DMS 273 (cell line): ENCODE data around the gene TMEM54.
"Not testable (repeated sequence)": the region's sequence is repeated elsewhere in the genome, so short reads cannot be mapped to it uniquely, and the experiment has no call there.

Experiments used
- DNase-seq: peaks from one replicate; lab custom pipeline; 2025; ENCODE audit not compliant: unreplicated experiment; lab: John Stamatoyannopoulos, UW

Gene TMEM54

GRCh38 chr1:32919811-32920733 lies 18.9 kb upstream of the TMEM54 start:
- DNase-seq, result no peak

- peak; percentile 31 for DNase-seq
These were observed 17.0 kb upstream of the TMEM54 start for GRCh38 chr1:32918179-32918578.

- no peak for DNase-seq
These were observed 16.3 kb upstream of the TMEM54 start for GRCh38 chr1:32917521-32917920.

GRCh38 chr1:32915766-32916706 lies 14.8 kb upstream of the TMEM54 start:
- no peak for DNase-seq

- no peak for DNase-seq
These were observed 9.1 kb upstream of the TMEM54 start for GRCh38 chr1:32910319-32910718.

DNA sequence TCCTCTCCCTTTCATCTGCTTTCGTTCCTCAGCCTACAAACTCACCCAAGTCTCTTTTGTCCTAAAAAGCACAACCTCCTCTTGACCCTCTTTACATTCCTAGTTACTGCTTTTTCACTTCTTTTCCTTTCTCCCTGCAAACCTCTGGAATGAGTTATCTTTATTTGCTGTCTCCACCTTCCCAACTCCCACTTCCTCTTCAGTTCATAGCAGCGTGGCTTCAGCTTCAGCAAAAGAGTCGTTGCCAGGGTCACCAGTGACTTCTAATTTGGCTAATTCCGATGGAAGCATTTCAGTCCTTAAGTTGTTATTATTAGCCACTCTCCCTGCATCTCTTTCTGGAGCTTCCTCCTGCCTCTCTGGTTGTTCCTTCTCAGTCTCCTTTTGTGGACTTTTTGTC lies 6.2 kb upstream of the TMEM54 start:
- no peak for DNase-seq

DNA sequence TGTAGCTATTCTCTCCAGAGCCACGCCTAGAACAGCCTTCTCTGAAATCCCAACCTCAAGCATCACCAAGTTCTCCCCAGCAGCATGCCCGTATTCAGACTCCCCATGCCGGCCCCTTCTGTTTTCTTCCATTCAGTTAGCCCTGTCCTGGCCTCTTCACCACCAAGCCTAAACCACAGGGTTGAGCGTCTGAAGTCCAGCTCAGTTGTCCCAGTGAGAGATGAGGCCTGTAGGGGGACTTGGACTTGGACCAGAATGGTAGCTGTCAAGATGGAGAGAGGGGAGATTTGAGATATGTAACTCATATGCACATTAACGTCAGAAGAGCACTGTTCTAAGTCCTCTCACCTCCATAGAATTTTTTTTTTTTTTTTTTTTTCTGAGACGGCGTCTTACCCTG lies 5.5 kb upstream of the TMEM54 start:
- no peak for DNase-seq

DNA sequence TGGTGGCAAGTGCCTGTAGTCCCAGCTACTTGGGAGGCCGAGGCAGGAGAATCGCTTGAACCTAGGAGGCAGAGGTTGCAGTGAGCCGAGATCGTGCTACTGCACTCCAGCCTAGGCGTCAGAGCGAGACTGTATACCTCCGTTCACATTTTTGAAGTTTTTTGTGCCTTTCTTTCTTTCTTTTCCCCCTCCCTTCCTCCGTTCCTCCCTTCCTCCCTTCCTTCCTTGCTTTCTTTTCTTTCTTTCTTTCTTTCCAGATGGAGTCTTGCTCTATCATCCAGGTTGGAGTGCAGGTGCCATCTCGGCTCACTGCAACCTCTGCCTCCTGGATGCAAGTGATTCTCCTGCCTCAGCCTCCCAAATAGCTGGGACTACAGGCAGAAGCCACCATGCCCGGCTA lies 4.4 kb upstream of the TMEM54 start:
- DNase-seq, result not testable (repeated sequence)

- DNase-seq, result no peak
These were observed 3.6 kb upstream of the TMEM54 start for GRCh38 chr1:32904797-32905196.

DNA sequence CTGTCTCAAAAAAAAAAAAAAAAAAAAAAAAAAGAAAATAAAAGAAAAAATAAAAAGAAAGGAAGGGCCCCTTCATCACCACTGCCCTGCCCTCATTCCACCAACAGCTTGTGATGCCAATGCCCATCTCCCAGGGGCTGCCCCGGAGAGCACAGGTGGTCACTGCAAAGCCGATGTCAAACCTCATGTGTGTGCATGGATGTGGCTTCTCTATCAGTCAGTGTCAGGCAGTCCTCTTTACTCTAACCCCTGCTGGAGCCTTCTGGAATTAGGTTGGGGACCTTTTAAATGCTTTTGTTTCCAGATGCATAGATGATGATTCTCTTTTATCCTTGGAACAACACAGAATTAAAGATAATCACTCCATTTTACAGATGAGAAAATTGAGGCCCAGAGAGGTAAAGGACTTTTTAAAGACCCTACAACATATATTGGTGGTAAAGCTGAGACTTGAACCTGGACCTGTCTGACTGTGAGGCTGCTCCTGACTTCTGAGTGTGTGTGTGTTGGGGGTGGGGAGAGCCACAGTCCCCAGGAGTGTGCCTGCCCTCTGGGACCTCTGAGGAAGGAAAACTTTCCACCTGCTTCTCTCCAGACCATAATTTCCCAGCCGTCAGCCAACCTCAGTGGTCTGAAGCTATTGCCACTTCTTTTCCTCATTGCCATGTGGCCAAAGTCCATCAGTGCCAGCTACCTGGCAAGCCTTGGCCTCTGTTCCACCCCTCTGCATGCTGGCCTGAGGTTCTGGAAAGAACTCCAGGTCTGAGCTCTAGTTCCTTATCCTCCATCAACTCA lies 3.0 kb upstream of the TMEM54 start:
- no peak for DNase-seq

DNA sequence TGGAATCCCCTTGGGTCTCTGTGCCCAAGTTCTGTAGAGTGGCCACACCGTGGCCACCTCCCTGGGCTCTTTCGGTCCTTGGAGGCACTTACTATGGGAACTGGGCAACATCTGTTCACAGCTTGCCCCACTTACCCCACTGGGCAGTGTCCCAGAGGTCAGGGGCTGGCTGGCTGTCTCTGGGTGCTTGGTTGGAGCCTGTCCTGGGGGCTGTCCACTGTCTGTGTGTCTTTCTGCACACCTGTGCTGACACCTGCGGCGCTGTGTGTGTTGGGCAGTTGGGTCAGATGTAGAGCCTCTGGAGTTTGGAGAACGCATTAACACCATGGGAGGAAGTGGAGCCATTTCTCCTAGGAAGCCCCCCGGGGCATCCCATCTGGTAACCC lies 1.3 kb upstream of the TMEM54 start:
- DNase-seq, result no peak

- no peak for DNase-seq
These were observed 790 bp upstream of the TMEM54 start for GRCh38 chr1:32901823-32902534.

DNA sequence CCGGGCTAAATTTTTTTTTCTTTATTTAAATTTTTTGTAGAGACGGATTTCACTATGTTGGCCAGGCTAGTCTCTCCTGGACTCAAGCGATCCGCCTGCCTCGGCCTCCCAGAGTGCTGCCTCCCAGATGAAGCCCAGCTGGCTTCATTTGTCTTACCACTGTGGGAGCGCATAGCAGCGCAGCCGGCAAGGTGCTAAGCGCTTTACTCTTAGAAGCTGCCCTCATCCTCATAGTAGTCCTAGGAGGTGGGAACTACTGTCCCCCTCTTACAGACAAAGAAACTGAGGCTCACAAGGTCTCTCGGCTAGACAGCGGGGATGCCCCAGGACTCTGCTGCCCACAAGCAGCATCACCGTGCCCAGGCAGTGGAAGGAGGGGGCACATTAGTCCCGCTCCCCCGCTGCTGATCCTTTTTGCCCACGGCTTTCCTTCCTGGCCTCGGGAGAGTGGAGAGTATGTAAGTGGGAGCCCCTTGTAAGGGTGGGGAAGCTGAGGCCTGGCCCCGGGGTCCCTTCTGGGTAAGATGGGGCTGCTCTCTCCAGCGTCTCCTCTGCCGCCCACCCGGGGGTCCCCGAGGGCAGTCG lies 726 bp downstream of the TMEM54 start:
- no peak for DNase-seq

DNA sequence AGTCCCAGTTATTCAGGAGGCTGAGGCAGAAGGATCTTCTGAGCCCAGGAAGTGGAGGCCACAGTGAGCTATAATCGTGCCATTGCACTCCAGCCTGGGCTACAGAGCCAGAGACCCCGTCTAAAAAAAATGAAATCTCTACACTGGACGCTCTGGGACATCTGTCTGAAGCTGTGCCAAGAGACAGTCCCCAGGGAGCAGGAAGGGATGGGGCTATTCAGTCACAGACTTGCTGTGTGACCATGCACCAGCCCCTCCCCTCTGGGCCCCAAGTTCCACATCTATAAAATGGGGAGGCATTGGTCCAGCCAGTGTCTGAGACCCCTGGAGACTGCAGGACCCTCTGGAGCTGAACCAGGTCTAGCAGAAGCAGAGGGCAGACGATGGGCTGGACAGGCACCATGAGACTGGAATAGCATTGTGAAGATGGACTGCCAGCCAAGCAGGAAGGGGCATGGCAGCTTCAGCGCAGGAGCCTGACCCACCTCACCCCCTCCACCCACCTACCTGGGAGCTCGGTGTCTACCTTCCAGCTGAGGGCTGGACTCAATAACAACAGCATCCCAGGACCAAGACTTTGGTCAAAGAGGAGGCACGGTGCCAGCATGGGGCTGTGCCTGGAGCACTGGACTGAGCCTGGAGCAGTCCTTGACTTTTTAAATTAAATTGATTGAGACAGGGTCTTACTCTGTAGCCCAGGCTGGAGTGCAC lies 1.4 kb downstream of the TMEM54 start:
- no peak for DNase-seq

DNA sequence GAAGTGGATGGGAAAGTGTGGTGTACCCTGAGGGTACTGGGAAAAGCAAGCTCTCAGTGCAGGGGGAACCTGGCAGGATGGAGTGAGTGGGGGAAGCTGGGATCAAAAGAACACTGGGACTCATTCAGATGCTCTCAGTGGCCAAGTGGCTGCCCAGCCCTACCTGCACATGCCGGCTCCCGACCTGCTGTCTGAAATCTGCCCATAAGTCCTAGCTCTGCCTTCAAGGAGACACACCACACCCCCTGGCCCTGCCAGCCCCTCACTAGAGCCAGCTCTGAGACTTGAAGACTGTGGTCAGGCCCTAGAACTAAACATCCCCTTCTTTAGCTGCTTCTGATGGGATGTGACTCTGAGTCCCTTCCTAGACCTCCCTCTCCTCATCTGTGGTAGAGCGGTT lies 2.2 kb downstream of the TMEM54 start:
- DNase-seq, result no peak

DNA sequence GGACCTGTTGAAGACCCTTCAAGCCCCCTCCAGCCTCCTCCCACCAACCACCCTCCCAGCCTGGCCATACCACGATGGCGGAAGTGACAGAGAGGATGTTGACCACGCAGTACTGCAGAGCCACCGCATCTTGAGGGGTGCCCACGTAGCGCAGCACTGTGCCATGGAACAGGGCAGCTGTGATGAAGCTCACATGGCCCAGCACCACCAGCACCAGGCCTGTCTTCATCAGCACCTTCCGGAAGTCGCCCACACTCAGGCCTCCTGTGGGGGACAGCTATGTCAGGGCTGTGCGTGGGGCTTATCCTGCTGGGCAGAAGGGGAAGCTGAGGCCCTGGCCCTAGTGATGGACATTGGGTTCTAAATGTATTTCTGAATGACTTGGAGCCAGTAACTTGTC lies 3.1 kb downstream of the TMEM54 start:
- no peak for DNase-seq

- no peak for DNase-seq
These were observed 3.8 kb downstream of the TMEM54 start for GRCh38 chr1:32897082-32898049.

GRCh38 chr1:32896451-32896850 lies 4.7 kb downstream of the TMEM54 start:
- no peak for DNase-seq
